ENCODE results near the gene TIPARP. TPM values are rescaled to one million over a fixed set of nuclear protein-coding genes. Genes with fewer than 3 reads are reported as not detected.

Gene TIPARP
- total RNA-seq, 2 experiments from 2014 or later: 10.0 to 13.4 TPM

GRCh38 chr3:156716105-156716862 lies 41.9 kb downstream of the TIPARP start:
- intact Hi-C loops (cut with micrococcal nuclease; ENCODE audit: unreplicated experiment): no loop called here
- no peak for DNase-seq (ENCODE audit: low spot score)
- Histone ChIP-seq H3K4me1 (ENCODE audit: insufficient read depth, low read length, poor library complexity, severe bottlenecking) (no peaks in the 10 kb centered on the region), H3K9me2 (ENCODE audit: insufficient read depth, low read length) (no peaks in the 10 kb centered on the region), H2AFZ (ENCODE audit: low read length) (no peak overlapping the region), H3K36me3 (ENCODE audit: insufficient read depth, low read length) (no peaks in the 10 kb centered on the region), H3K4me3 (ENCODE audit: low read depth, low read length, poor library complexity, severe bottlenecking) (no peak overlapping the region), H3K4me2 (ENCODE audit: low read length) (no peak overlapping the region), H4K20me1 (ENCODE audit: insufficient read depth, low read length) (no peaks in the 10 kb centered on the region), H3K9me3 (ENCODE audit: low read length) (no peaks in the 10 kb centered on the region), H3K79me2 (ENCODE audit: insufficient read depth, low read depth, low read length) (no peaks in the 10 kb centered on the region), H3K27ac (ENCODE audit: low read depth, low read length, poor library complexity, severe bottlenecking) (no peak overlapping the region)
- TF ChIP-seq CTCF (conservative IDR thresholded peaks at IDR 0.05; ENCODE audit: low read length) (no peak), EZH2phosphoT487 (IDR thresholded peaks at IDR 0.05; ENCODE audit: borderline replicate concordance, low read depth, low read length) (no peak)
- POLR2A ChIA-PET: no interaction called here
- CTCF ChIA-PET (ENCODE audit: unreplicated experiment): no interaction called here
- BruUV-seq (replicated peaks): no TSS peak

- no peaks in the 10 kb centered on the region for H3K9me3 ChIP-seq (ENCODE audit: low read length)
- CTCF ChIA-PET (ENCODE audit: unreplicated experiment): no interaction called here
- no peaks in the 10 kb centered on the region for H3K9me2 ChIP-seq (ENCODE audit: insufficient read depth, low read length)
- H3K36me3 ChIP-seq (ENCODE audit: insufficient read depth, low read length): no peaks in the 10 kb centered on the region
- H3K4me1 ChIP-seq (ENCODE audit: insufficient read depth, low read length, poor library complexity, severe bottlenecking): no peaks in the 10 kb centered on the region
- H3K79me2 ChIP-seq (ENCODE audit: insufficient read depth, low read depth, low read length): no peaks in the 10 kb centered on the region
- H3K4me3 ChIP-seq (ENCODE audit: low read depth, low read length, poor library complexity, severe bottlenecking): no peak overlapping the region
- no TSS peak for BruUV-seq (replicated peaks)
- POLR2A ChIA-PET: interaction anchor here (0.6 to 0.9 kb wide), 2 partner anchors 9 to 57 kb away, joined by 3 read pairs; no protein-coding TSS in a partner anchor
- intact Hi-C loops (cut with micrococcal nuclease; ENCODE audit: unreplicated experiment): no loop called here
- H3K4me2 ChIP-seq (ENCODE audit: low read length): no peak overlapping the region
- no peak overlapping the region for H2AFZ ChIP-seq (ENCODE audit: low read length)
- no peak overlapping the region for H3K27ac ChIP-seq (ENCODE audit: low read depth, low read length, poor library complexity, severe bottlenecking)
- TF ChIP-seq CTCF (conservative IDR thresholded peaks at IDR 0.05; ENCODE audit: low read length): no peak
- TF ChIP-seq EZH2phosphoT487 (IDR thresholded peaks at IDR 0.05; ENCODE audit: borderline replicate concordance, low read depth, low read length): no peak
- H4K20me1 ChIP-seq (ENCODE audit: insufficient read depth, low read length): no peaks in the 10 kb centered on the region
- DNase-seq (ENCODE audit: low spot score): no peak
Measured at GRCh38 chr3:156718622-156719306, 44.4 kb downstream of the TIPARP start.

GRCh38 chr3:156720826-156721225 lies 46.4 kb downstream of the TIPARP start:
- Histone ChIP-seq H3K4me2 (ENCODE audit: low read length) (no peak overlapping the region), H2AFZ (ENCODE audit: low read length) (no peak overlapping the region), H3K79me2 (ENCODE audit: insufficient read depth, low read depth, low read length) (no peaks in the 10 kb centered on the region), H3K4me3 (ENCODE audit: low read depth, low read length, poor library complexity, severe bottlenecking) (no peak overlapping the region), H4K20me1 (ENCODE audit: insufficient read depth, low read length) (no peaks in the 10 kb centered on the region), H3K27ac (ENCODE audit: low read depth, low read length, poor library complexity, severe bottlenecking) (no peak overlapping the region), H3K36me3 (ENCODE audit: insufficient read depth, low read length) (no peaks in the 10 kb centered on the region), H3K9me2 (ENCODE audit: insufficient read depth, low read length) (no peaks in the 10 kb centered on the region), H3K9me3 (ENCODE audit: low read length) (no peaks in the 10 kb centered on the region), H3K4me1 (ENCODE audit: insufficient read depth, low read length, poor library complexity, severe bottlenecking) (no peaks in the 10 kb centered on the region)
- no peak for DNase-seq (ENCODE audit: low spot score)
- no TSS peak for BruUV-seq (replicated peaks)
- intact Hi-C loops (cut with micrococcal nuclease; ENCODE audit: unreplicated experiment): no loop called here
- CTCF ChIA-PET (ENCODE audit: unreplicated experiment): no interaction called here
- POLR2A ChIA-PET: interaction anchor here (0.7 kb wide), 2 partner anchors 135 to 395 kb away, joined by 3 read pairs; no protein-coding TSS in a partner anchor
- TF ChIP-seq EZH2phosphoT487 (IDR thresholded peaks at IDR 0.05; ENCODE audit: borderline replicate concordance, low read depth, low read length): no peak
- TF ChIP-seq CTCF (conservative IDR thresholded peaks at IDR 0.05; ENCODE audit: low read length): no peak

Data from OCI-LY7 (cell line).